SK-N-SH (cell line): ENCODE results near the gene AQP9. TPM values are rescaled to one million over a fixed set of nuclear protein-coding genes. Genes with fewer than 3 reads are reported as not detected.

Experiments used
- CTCF ChIA-PET: fragments of 300-600, 350-600 bp; formaldehyde crosslinking; extraction: SDS; loops from one replicate; lab custom pipeline; 2021; lab: Yijun Ruan, JAX
- POLR2A ChIA-PET: fragments of 350-600 bp; sonication (Branson Sonifier 250); formaldehyde crosslinking; extraction: SDS; loops from one replicate; lab custom pipeline; 2020; ENCODE audit warnings: antibody characterized with exemption, inconsistent platforms; lab: Yijun Ruan, JAX
- DNase-seq: peaks from one replicate; pipeline ENCODE4 v3.0.0; 2012
- H2AFZ ChIP-seq: fragments of 200-600 bp; sonication (generic); 2 replicates; pipeline ENCODE4 v1.8.1; 2016; ENCODE audit warnings: antibody characterized with exemption, mild to moderate bottlenecking, low read depth
- H3F3A ChIP-seq: fragments of 200-600 bp; sonication (generic); replicated peaks from 2 replicates; pipeline ENCODE3; 2016; ENCODE audit warnings: antibody characterized with exemption, mild to moderate bottlenecking; ENCODE audit not compliant: insufficient read depth
- H3K27ac ChIP-seq, 2 experiments: fragments of 200-500 bp in 1 of 2; fragments of 200-600 bp in 1 of 2; sonication (Bioruptor generic) in 1 of 2; sonication (generic), shearing (Covaris generic) in 1 of 2; 2 replicates each; pipeline versions ENCODE4 v1.5.1 to v1.6.1; 2014 to 2016; ENCODE audit warnings: low read depth in 2 of 2, inconsistent platforms in 1 of 2, low read length in 1 of 2, mild to moderate bottlenecking in 1 of 2, mixed read lengths in 1 of 2
- H3K27me3 ChIP-seq: fragments of 200-600 bp; sonication (generic), shearing (Covaris generic); 2 replicates; pipeline ENCODE4 v1.6.1; 2016; ENCODE audit warnings: mixed run types; ENCODE audit not compliant: insufficient read depth
- H3K36me3 ChIP-seq, 2 experiments: fragments of 200-500 bp in 1 of 2; fragments of 200-600 bp in 1 of 2; sonication (Bioruptor generic) in 1 of 2; sonication (generic) in 1 of 2; replicated peaks in 1 of 2; 2 replicates each; pipeline versions ENCODE3 to v1.5.1; 2014 to 2016; ENCODE audit warnings: low read length in 1 of 2, mild to moderate bottlenecking in 1 of 2; ENCODE audit not compliant: insufficient read depth in 2 of 2, control insufficient read depth in 1 of 2
- H3K4me1 ChIP-seq, 2 experiments: fragments of 200-500 bp in 1 of 2; fragments of 200-600 bp in 1 of 2; sonication (Bioruptor generic) in 1 of 2; sonication (generic), shearing (Covaris generic) in 1 of 2; 2 replicates each; pipeline versions ENCODE4 v1.5.1 to v1.6.1; 2014 to 2016; ENCODE audit warnings: low read depth in 1 of 2, low read length in 1 of 2, mixed run types in 1 of 2; ENCODE audit not compliant: insufficient read depth in 2 of 2, control insufficient read depth in 1 of 2
- H3K4me2 ChIP-seq: fragments of 200-600 bp; sonication (generic), shearing (Covaris generic); 2 replicates; pipeline ENCODE4 v1.6.1; 2017; ENCODE audit warnings: mixed run types
- H3K4me3 ChIP-seq, 2 experiments: fragments of 200-500 bp in 1 of 2; fragments of 200-600 bp in 1 of 2; sonication (Bioruptor generic) in 1 of 2; sonication (generic), shearing (Covaris generic) in 1 of 2; 2 replicates each; pipeline versions ENCODE4 v1.5.1 to v1.8.1; 2014 to 2016; ENCODE audit warnings: low read depth in 2 of 2, inconsistent platforms in 1 of 2, low read length in 1 of 2, mild to moderate bottlenecking in 1 of 2, mixed read lengths in 1 of 2, moderate library complexity in 1 of 2
- H3K79me2 ChIP-seq: fragments of 200-600 bp; sonication (generic); 2 replicates; pipeline ENCODE4 v1.8.1; 2017; ENCODE audit warnings: mild to moderate bottlenecking; ENCODE audit not compliant: insufficient read depth
- H3K9ac ChIP-seq: fragments of 200-600 bp; sonication (generic); 2 replicates; pipeline ENCODE4 v1.6.1; 2017; ENCODE audit warnings: mixed run types
- H3K9me2 ChIP-seq: fragments of 200-600 bp; sonication (generic); 2 replicates; pipeline ENCODE4 v1.6.1; 2017; ENCODE audit warnings: mixed run types
- H3K9me3 ChIP-seq: fragments of 200-600 bp; sonication (generic); 2 replicates; pipeline ENCODE4 v1.6.1; 2017; ENCODE audit warnings: mixed run types, mild to moderate bottlenecking, moderate library complexity
- H4K20me1 ChIP-seq: fragments of 200-600 bp; sonication (generic); 2 replicates; pipeline ENCODE4 v1.6.1; 2017; ENCODE audit warnings: mild to moderate bottlenecking, mixed run types; ENCODE audit not compliant: insufficient read depth
- CHD2 ChIP-seq: fragments of 150-350 bp; IDR thresholded peaks from 2 replicates; pipeline ENCODE4 v1.6.1; 2018; ENCODE audit warnings: low read length; ENCODE audit not compliant: partially characterized antibody
- ELF1 ChIP-seq: IDR thresholded peaks from 2 replicates; pipeline ENCODE4 v1.4.0; 2012
- EP300 ChIP-seq, 2 experiments: IDR thresholded peaks; 2 replicates each; pipeline versions ENCODE4 v1.4.0 to v1.6.1; 2012; ENCODE audit warnings: borderline replicate concordance in 1 of 2, low read depth in 1 of 2, low read length in 1 of 2
- FOSL2 ChIP-seq: IDR thresholded peaks from 2 replicates; pipeline ENCODE4 v1.4.0; 2012; ENCODE audit warnings: low read depth, mild to moderate bottlenecking, moderate library complexity, borderline replicate concordance
- FOXJ3 ChIP-seq: sonication (generic); formaldehyde crosslinking; IDR thresholded peaks from 2 replicates; pipeline ENCODE4 v1.5.1; 2020; ENCODE audit warnings: mild to moderate bottlenecking, missing genetic modification reagents
- FOXM1 ChIP-seq: IDR thresholded peaks from 2 replicates; pipeline ENCODE4 v1.4.0; 2012; ENCODE audit warnings: low read depth, mild to moderate bottlenecking
- JUND ChIP-seq: IDR thresholded peaks from 2 replicates; pipeline ENCODE4 v1.4.0; 2012
- MEF2A ChIP-seq: IDR thresholded peaks from 2 replicates; pipeline ENCODE4 v1.4.0; 2012; ENCODE audit warnings: low read depth, borderline replicate concordance
- MXI1 ChIP-seq: IDR thresholded peaks from 2 replicates; pipeline ENCODE4 v1.6.1; 2012; ENCODE audit warnings: mild to moderate bottlenecking, low read depth, low read length, improper control_type of control experiment
- NFIC ChIP-seq: IDR thresholded peaks from 2 replicates; pipeline ENCODE4 v1.4.0; 2012; ENCODE audit warnings: borderline replicate concordance
- NRF1 ChIP-seq: IDR thresholded peaks from 2 replicates; pipeline ENCODE4 v1.6.1; 2012; ENCODE audit warnings: low read depth, mild to moderate bottlenecking, low read length
- POLR2AphosphoS5 ChIP-seq: IDR thresholded peaks from 2 replicates; pipeline ENCODE4 v1.6.1; 2012; ENCODE audit warnings: low read depth, low read length
- RCOR1 ChIP-seq: fragments of 150-350 bp; IDR thresholded peaks from 2 replicates; pipeline ENCODE4 v1.6.1; 2017; ENCODE audit warnings: antibody characterized with exemption, low read length
- REST ChIP-seq: IDR thresholded peaks from 2 replicates; pipeline ENCODE4 v1.6.1; 2012; ENCODE audit warnings: mild to moderate bottlenecking, low read depth, low read length, moderate library complexity
- TAF1 ChIP-seq: IDR thresholded peaks from 2 replicates; pipeline ENCODE4 v1.6.1; 2012; ENCODE audit warnings: low read depth, mild to moderate bottlenecking, low read length, moderate library complexity, borderline replicate concordance
- TCF12 ChIP-seq: IDR thresholded peaks from 2 replicates; pipeline ENCODE4 v1.4.0; 2012
- TEAD4 ChIP-seq: IDR thresholded peaks from 2 replicates; pipeline ENCODE4 v1.4.0; 2012; ENCODE audit warnings: mild to moderate bottlenecking, borderline replicate concordance; ENCODE audit not compliant: insufficient read depth
- USF1 ChIP-seq: IDR thresholded peaks from 2 replicates; pipeline ENCODE4 v1.4.0; 2012; ENCODE audit warnings: low read depth, borderline replicate concordance
- WGBS: methylation state at CpG from one replicate; pipeline ENCODE4 v1.1.6; 2017; ENCODE audit warnings: low lambda C conversion rate; 5-methylcytosine and 5-hydroxymethylcytosine counted together
- polyA plus RNA-seq, 3 experiments: library from polyadenylated mRNA; depleted of rRNA; stranded (reverse); fragments of >200 nt; gene quantifications; 2 replicates each; pipeline ENCODE4 v1.2.3, GENCODE V29; 2012
- TF ChIP-seq, protein P1 (sequence below): IDR thresholded peaks from 2 replicates; pipeline ENCODE4 v1.4.0; 2012; ENCODE audit warnings: low read depth, borderline replicate concordance
- TF ChIP-seq, protein P2 (sequence below): fragments of 150-350 bp; IDR thresholded peaks from 2 replicates; pipeline ENCODE4 v1.6.1; 2017; ENCODE audit warnings: antibody characterized with exemption, low read length, low read depth, borderline replicate concordance
- TF ChIP-seq, protein P3 (sequence below): IDR thresholded peaks from 2 replicates; pipeline ENCODE4; 2012

AQP9 gene
- polyA plus RNA-seq, 1 of the 3 experiments (the other 2 are of a cell fraction) = not detected

DNA sequence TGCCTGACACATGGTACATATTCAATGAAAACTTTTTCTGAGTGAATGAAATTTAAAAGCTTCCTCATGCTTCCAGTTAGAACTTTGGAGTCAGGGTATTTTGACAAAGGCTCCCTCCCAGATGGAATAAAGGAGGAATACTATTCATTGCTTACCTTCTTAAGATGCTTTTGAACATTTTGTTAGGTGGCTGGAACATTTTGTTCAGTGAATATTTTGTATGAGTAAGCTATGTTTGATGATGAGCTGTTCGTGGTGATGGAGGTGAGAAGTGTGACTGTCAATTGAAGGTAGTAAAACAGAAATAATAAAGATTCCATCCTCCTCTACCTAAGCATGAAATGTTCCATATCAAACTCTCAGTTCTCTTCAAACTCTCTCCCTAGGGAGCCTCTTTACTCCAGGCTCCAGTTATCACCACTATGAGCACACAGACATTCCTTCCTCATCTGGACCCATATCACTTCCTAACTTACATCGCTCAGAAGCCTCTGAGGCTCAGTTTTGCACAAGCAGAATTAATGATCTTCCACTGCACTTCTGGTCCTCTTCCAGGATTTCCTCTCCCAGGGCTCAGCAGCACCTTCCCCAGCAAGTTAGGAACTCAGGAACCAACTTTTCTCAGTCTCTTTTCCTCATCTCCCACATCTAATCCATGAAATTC, 2.5 kb upstream of the AQP9 start:
- H3K4me3 ChIP-seq = no peak overlapping the region
- DNase-seq = no peak
- 0 out of 2 replicates have a peak, but pooled peaks cover 10% of the 10 kb centered on the region for H3K27me3 ChIP-seq
- H4K20me1 ChIP-seq = no peaks in the 10 kb centered on the region
- H3K4me1 ChIP-seq = no peaks in the 10 kb centered on the region
- ChIA-PET POLR2A (no interaction called here), CTCF (no interaction called here)
- TF ChIP-seq NRF1 = no peak
- TF ChIP-seq EP300 (IDR thresholded peaks at IDR 0.05; ENCODE audit: borderline replicate concordance in 1 of 2, low read depth in 1 of 2, low read length in 1 of 2) = no peak
- H3F3A ChIP-seq = no peaks in the 10 kb centered on the region
- no peaks in the 10 kb centered on the region for H3K36me3 ChIP-seq
- WGBS = 16% methylated on average over 2 of the region's 2 CpGs
- no peak overlapping the region for H2AFZ ChIP-seq
- no peak overlapping the region for H3K27ac ChIP-seq
- H3K79me2 ChIP-seq = no peaks in the 10 kb centered on the region
- no peak overlapping the region for H3K4me2 ChIP-seq
- H3K9me2 ChIP-seq = no peaks in the 10 kb centered on the region
- H3K9ac ChIP-seq = no peak overlapping the region
- no peaks in the 10 kb centered on the region for H3K9me3 ChIP-seq

DNA sequence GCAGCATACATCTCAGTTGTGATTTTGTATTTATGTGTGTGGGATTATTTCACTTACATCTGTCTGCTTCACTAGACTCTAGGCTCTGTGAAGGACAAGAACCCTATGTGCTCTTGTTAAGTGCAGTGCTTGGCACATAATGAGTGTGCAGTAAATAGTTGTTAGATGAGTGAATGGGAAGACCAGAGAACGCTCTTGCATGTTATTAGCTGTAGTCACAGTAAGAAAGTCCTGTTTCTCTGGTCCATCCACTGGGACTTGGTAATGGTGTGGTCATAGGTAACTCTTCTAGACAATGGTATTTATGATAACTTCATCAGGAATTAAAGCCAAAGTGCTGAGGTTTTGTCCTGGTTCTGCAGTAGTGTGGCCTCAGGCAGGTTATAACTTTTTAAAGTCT, 1.4 kb upstream of the AQP9 start:
- Histone ChIP-seq H3K4me3 (no peak overlapping the region), H3K36me3 (no peaks in the 10 kb centered on the region), H3K79me2 (no peaks in the 10 kb centered on the region), H4K20me1 (no peaks in the 10 kb centered on the region), H3K27me3 (0 out of 2 replicates have a peak, but pooled peaks cover 10% of the 10 kb centered on the region), H2AFZ (no peak overlapping the region), H3K9me3 (no peaks in the 10 kb centered on the region), H3K27ac (no peak overlapping the region), H3K9me2 (no peaks in the 10 kb centered on the region), H3K9ac (no peak overlapping the region), H3K4me2 (no peak overlapping the region), H3K4me1 (no peaks in the 10 kb centered on the region), H3F3A (no peaks in the 10 kb centered on the region)
- POLR2A ChIA-PET = no interaction called here
- WGBS = 26% methylated on average over 1 of the region's 1 CpG
- CTCF ChIA-PET = no interaction called here
- DNase-seq = no peak
- TF ChIP-seq, protein P1, sequence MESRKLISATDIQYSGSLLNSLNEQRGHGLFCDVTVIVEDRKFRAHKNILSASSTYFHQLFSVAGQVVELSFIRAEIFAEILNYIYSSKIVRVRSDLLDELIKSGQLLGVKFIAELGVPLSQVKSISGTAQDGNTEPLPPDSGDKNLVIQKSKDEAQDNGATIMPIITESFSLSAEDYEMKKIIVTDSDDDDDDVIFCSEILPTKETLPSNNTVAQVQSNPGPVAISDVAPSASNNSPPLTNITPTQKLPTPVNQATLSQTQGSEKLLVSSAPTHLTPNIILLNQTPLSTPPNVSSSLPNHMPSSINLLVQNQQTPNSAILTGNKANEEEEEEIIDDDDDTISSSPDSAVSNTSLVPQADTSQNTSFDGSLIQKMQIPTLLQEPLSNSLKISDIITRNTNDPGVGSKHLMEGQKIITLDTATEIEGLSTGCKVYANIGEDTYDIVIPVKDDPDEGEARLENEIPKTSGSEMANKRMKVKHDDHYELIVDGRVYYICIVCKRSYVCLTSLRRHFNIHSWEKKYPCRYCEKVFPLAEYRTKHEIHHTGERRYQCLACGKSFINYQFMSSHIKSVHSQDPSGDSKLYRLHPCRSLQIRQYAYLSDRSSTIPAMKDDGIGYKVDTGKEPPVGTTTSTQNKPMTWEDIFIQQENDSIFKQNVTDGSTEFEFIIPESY = no peak
- TF ChIP-seq FOSL2 (no peak), JUND (no peak), ELF1 (no peak), MEF2A (no peak), POLR2AphosphoS5 (no peak), CHD2 (no peak), REST (no peak), NFIC (no peak), TAF1 (no peak), RCOR1 (no peak), USF1 (no peak), FOXJ3 (no peak), TCF12 (no peak), TEAD4 (no peak), FOXM1 (no peak), MXI1 (no peak)
- TF ChIP-seq, protein P2, sequence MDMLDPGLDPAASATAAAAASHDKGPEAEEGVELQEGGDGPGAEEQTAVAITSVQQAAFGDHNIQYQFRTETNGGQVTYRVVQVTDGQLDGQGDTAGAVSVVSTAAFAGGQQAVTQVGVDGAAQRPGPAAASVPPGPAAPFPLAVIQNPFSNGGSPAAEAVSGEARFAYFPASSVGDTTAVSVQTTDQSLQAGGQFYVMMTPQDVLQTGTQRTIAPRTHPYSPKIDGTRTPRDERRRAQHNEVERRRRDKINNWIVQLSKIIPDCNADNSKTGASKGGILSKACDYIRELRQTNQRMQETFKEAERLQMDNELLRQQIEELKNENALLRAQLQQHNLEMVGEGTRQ = no peak
- TF ChIP-seq, protein P3, sequence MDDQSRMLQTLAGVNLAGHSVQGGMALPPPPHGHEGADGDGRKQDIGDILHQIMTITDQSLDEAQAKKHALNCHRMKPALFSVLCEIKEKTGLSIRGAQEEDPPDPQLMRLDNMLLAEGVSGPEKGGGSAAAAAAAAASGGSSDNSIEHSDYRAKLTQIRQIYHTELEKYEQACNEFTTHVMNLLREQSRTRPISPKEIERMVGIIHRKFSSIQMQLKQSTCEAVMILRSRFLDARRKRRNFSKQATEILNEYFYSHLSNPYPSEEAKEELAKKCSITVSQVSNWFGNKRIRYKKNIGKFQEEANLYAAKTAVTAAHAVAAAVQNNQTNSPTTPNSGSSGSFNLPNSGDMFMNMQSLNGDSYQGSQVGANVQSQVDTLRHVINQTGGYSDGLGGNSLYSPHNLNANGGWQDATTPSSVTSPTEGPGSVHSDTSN = no peak
